Fibroblast of lung (primary cell): ENCODE data around the gene AGTPBP1. TPM values are rescaled to one million over a fixed set of nuclear protein-coding genes. Genes with fewer than 3 reads are reported as not detected.

Experiments
- DNase-seq, 2 donors: peaks; one replicate each; pipeline versions ENCODE4 v3.0.0 to v3.0.0-alpha.2; 2010; ENCODE audit warnings: low read depth in 2 of 2
- H2AFZ ChIP-seq: 2 replicates; pipeline ENCODE4 v1.5.1; 2012; ENCODE audit warnings: low read length, control low read depth, inconsistent platforms
- H3K27ac ChIP-seq: 2 replicates; pipeline ENCODE4 v1.5.1; 2011; ENCODE audit warnings: low read length, control low read depth; ENCODE audit not compliant: insufficient read depth
- H3K27me3 ChIP-seq: 2 replicates; pipeline ENCODE4 v1.5.1; 2011; ENCODE audit warnings: mild to moderate bottlenecking, low read length; ENCODE audit not compliant: control insufficient read depth, insufficient read depth
- H3K36me3 ChIP-seq: 2 replicates; pipeline ENCODE4 v1.5.1; 2011; ENCODE audit warnings: low read length; ENCODE audit not compliant: control insufficient read depth, insufficient read depth
- H3K4me1 ChIP-seq: 2 replicates; pipeline ENCODE4 v1.5.1; 2011; ENCODE audit warnings: low read length; ENCODE audit not compliant: control insufficient read depth, insufficient read depth; ENCODE audit errors: extremely low read depth
- H3K4me2 ChIP-seq: 2 replicates; pipeline ENCODE4 v1.5.1; 2011; ENCODE audit warnings: low read length, control low read depth; ENCODE audit not compliant: insufficient read depth; ENCODE audit errors: extremely low read depth
- H3K4me3 ChIP-seq, 4 experiments: fragments of 200-600 bp in 1 of 4; sonication (generic) in 1 of 4; replicated peaks in 1 of 4; 2 replicates each; pipeline ENCODE4 v1.5.1; 2011 to 2016; ENCODE audit warnings: low read length in 4 of 4, low read depth in 3 of 4, mild to moderate bottlenecking in 3 of 4, control low read depth in 2 of 4, inconsistent platforms in 1 of 4, mixed read lengths in 1 of 4; ENCODE audit not compliant: insufficient read depth in 1 of 4; ENCODE audit errors: control extremely low read depth in 1 of 4
- H3K79me2 ChIP-seq: 2 replicates; pipeline ENCODE4 v1.5.1; 2012; ENCODE audit warnings: mild to moderate bottlenecking, low read length, inconsistent platforms; ENCODE audit not compliant: control insufficient read depth, insufficient read depth
- H3K9ac ChIP-seq: 2 replicates; pipeline ENCODE4 v1.5.1; 2011; ENCODE audit warnings: mild to moderate bottlenecking, low read length, control low read depth; ENCODE audit not compliant: insufficient read depth
- H3K9me3 ChIP-seq: 2 replicates; pipeline ENCODE4 v1.5.1; 2012; ENCODE audit warnings: low read depth, low read length; ENCODE audit not compliant: control insufficient read depth, insufficient read depth
- H4K20me1 ChIP-seq: 2 replicates; pipeline ENCODE4 v1.5.1; 2011; ENCODE audit warnings: low read length; ENCODE audit not compliant: control insufficient read depth, insufficient read depth; ENCODE audit errors: extremely low read depth
- CTCF ChIP-seq, 2 donors: IDR thresholded peaks in 1 of 2; conservative IDR thresholded peaks in 1 of 2; 1 replicate in 1 of 2; 2 replicates in 1 of 2; pipeline ENCODE4 v1.5.1; 2011 to 2012; ENCODE audit warnings: low read length in 2 of 2, control low read depth in 1 of 2, inconsistent platforms in 1 of 2, low read depth in 1 of 2, mild to moderate bottlenecking in 1 of 2
- EZH2 ChIP-seq: IDR thresholded peaks from 2 replicates; pipeline ENCODE4 v1.5.1; 2012; ENCODE audit warnings: low read length, control low read depth, mild to moderate bottlenecking; ENCODE audit errors: missing control alignments
- polyA plus RNA-seq, 2 donors: library from polyadenylated mRNA; depleted of rRNA in 1 of 2; stranded (reverse) in 1 of 2; unstranded in 1 of 2; fragments of >200 nt; gene quantifications; 2 replicates each; pipeline ENCODE4 v1.2.1, GENCODE V29; 2011 to 2012; ENCODE audit warnings: missing spikeins in 1 of 2
- total RNA-seq: library from RNA; depleted of rRNA; stranded (reverse); fragments of >200 nt; gene quantifications from 2 replicates; pipeline ENCODE4 v1.2.1, GENCODE V29; 2014

AGTPBP1 gene
- total and polyA plus RNA-seq, 2 donors (not counting 1 experiment from before 2014, with no cell fraction given): 10.6 to 10.7 TPM

GRCh38 chr9:85713897-85714296, 27.9 kb downstream of the AGTPBP1 start:
- H3K4me3 ChIP-seq: no peak overlapping the region
- H3K27ac ChIP-seq: no peak overlapping the region
- no peaks in the 10 kb centered on the region for H3K9me3 ChIP-seq
- H3K27me3 ChIP-seq: no peaks in the 10 kb centered on the region
- H4K20me1 ChIP-seq: no peaks in the 10 kb centered on the region
- no peaks in the 10 kb centered on the region for H3K36me3 ChIP-seq
- H3K79me2 ChIP-seq: no peaks in the 10 kb centered on the region
- no peak overlapping the region for H2AFZ ChIP-seq
- H3K4me1 ChIP-seq: no peaks in the 10 kb centered on the region
- no peak overlapping the region for H3K4me2 ChIP-seq
- H3K9ac ChIP-seq: no peak overlapping the region
- TF ChIP-seq EZH2 (no peak), CTCF (conservative IDR thresholded peaks at IDR 0.05 in 1 of 2, IDR thresholded peaks at IDR 0.05 in 1 of 2; ENCODE audit: low read depth in 1 of 2, low read length in 2 of 2) (no peak)
- DNase-seq: peak in 1 of 2 donors; percentile 41

GRCh38 chr9:85704744-85705143, 37.0 kb downstream of the AGTPBP1 start:
- Histone ChIP-seq H3K4me1 (no peaks in the 10 kb centered on the region), H3K27ac (no peak overlapping the region)

GRCh38 chr9:85703398-85703797, 38.4 kb downstream of the AGTPBP1 start:
- Histone ChIP-seq H3K4me3 (no peak overlapping the region), H4K20me1 (no peaks in the 10 kb centered on the region), H3K79me2 (no peaks in the 10 kb centered on the region), H2AFZ (no peak overlapping the region), H3K4me2 (no peak overlapping the region), H3K36me3 (no peaks in the 10 kb centered on the region), H3K9me3 (no peaks in the 10 kb centered on the region), H3K4me1 (no peaks in the 10 kb centered on the region), H3K27me3 (no peaks in the 10 kb centered on the region), H3K27ac (no peak overlapping the region), H3K9ac (no peak overlapping the region)
- DNase-seq: peak in 1 of 2 donors; percentile 23
- no peak for TF ChIP-seq EZH2
- no peak for TF ChIP-seq CTCF (conservative IDR thresholded peaks at IDR 0.05 in 1 of 2, IDR thresholded peaks at IDR 0.05 in 1 of 2; ENCODE audit: low read depth in 1 of 2, low read length in 2 of 2)

More at GRCh38 chr9:85704744-85705143, 37.0 kb downstream of the AGTPBP1 start:
- Histone ChIP-seq H3K9ac (no peak overlapping the region), H3K36me3 (no peaks in the 10 kb centered on the region), H3K79me2 (no peaks in the 10 kb centered on the region), H4K20me1 (no peaks in the 10 kb centered on the region), H3K9me3 (no peaks in the 10 kb centered on the region), H2AFZ (no peak overlapping the region), H3K4me2 (no peak overlapping the region), H3K27me3 (no peaks in the 10 kb centered on the region), H3K4me3 (no peak overlapping the region)
- TF ChIP-seq EZH2: no peak
- TF ChIP-seq CTCF (conservative IDR thresholded peaks at IDR 0.05 in 1 of 2, IDR thresholded peaks at IDR 0.05 in 1 of 2; ENCODE audit: low read depth in 1 of 2, low read length in 2 of 2): no peak
- DNase-seq: no peak
